Measurements from ENCODE around the gene TMEM178B.
A peak's percentile ranks its signal among the peaks of the same experiment; 100 is the strongest.
"Not testable (repeated sequence)": the region's sequence is repeated elsewhere in the genome, so short reads cannot be mapped to it uniquely, and the experiment has no call there.

The TMEM178B gene

GRCh38 chr7:141320287-141320686 lies 246.4 kb downstream of the TMEM178B start:
- intact Hi-C loops (cut with DNase I), result no loop called here
- DNase-seq, result no peak

GRCh38 chr7:141322383-141322782 lies 248.5 kb downstream of the TMEM178B start:
- intact Hi-C loops (cut with DNase I), result no loop called here
- no peak for DNase-seq

GRCh38 chr7:141323826-141324225 lies 250.0 kb downstream of the TMEM178B start:
- DNase-seq, result no peak
- intact Hi-C loops (cut with DNase I), result no loop called here

- intact Hi-C loops (cut with DNase I), result no loop called here
- DNase-seq, result no peak
These were observed 251.0 kb downstream of the TMEM178B start for GRCh38 chr7:141324870-141325269.

GRCh38 chr7:141325275-141325674 lies 251.4 kb downstream of the TMEM178B start:
- intact Hi-C loops (cut with DNase I), result no loop called here
- DNase-seq, result no peak

GRCh38 chr7:141328290-141328689 lies 254.4 kb downstream of the TMEM178B start:
- no peak for DNase-seq
- intact Hi-C loops (cut with DNase I), result no loop called here

- intact Hi-C loops (cut with DNase I); DNase-seq: not testable (repeated sequence)
These were observed 256.4 kb downstream of the TMEM178B start for GRCh38 chr7:141330285-141330684.

GRCh38 chr7:141333459-141333858 lies 259.6 kb downstream of the TMEM178B start:
- intact Hi-C loops (cut with DNase I), result no loop called here

GRCh38 chr7:141335164-141335563 lies 261.3 kb downstream of the TMEM178B start:
- intact Hi-C loops (cut with DNase I), result no loop called here
- no peak for DNase-seq

More at GRCh38 chr7:141333459-141333858, 259.6 kb downstream of the TMEM178B start:
- DNase-seq, result no peak

- intact Hi-C loops (cut with DNase I), result no loop called here
- no peak for DNase-seq
These were observed 265.7 kb downstream of the TMEM178B start for GRCh38 chr7:141339603-141340002.

- no peak for DNase-seq
- intact Hi-C loops (cut with DNase I), result no loop called here
These were observed 267.1 kb downstream of the TMEM178B start for GRCh38 chr7:141340991-141341390.

- intact Hi-C loops (cut with DNase I), result no loop called here
These were observed 269.0 kb downstream of the TMEM178B start for GRCh38 chr7:141342621-141343408.

GRCh38 chr7:141344153-141344935 lies 270.5 kb downstream of the TMEM178B start:
- no peak for DNase-seq
- intact Hi-C loops (cut with DNase I), result no loop called here

More at GRCh38 chr7:141342621-141343408, 269.0 kb downstream of the TMEM178B start:
- no peak for DNase-seq

GRCh38 chr7:141348728-141349127 lies 274.9 kb downstream of the TMEM178B start:
- intact Hi-C loops (cut with DNase I), result no loop called here
- DNase-seq, result peak in 2 of 42 donors; percentile 21 to 55

GRCh38 chr7:141349338-141349737 lies 275.5 kb downstream of the TMEM178B start:
- intact Hi-C loops (cut with DNase I), result no loop called here

GRCh38 chr7:141349804-141350203 lies 275.9 kb downstream of the TMEM178B start:
- intact Hi-C loops (cut with DNase I), result no loop called here
- no peak for DNase-seq

More at GRCh38 chr7:141349338-141349737, 275.5 kb downstream of the TMEM178B start:
- no peak for DNase-seq

- intact Hi-C loops (cut with DNase I), result no loop called here
- no peak for DNase-seq
These were observed 277.3 kb downstream of the TMEM178B start for GRCh38 chr7:141351175-141351574.

- intact Hi-C loops (cut with DNase I), result no loop called here
- DNase-seq, result peak in 1 of 42 donors; percentile 47
These were observed 279.1 kb downstream of the TMEM178B start for GRCh38 chr7:141352955-141353354.

- no peak for DNase-seq
- intact Hi-C loops (cut with DNase I), result no loop called here
These were observed 280.4 kb downstream of the TMEM178B start for GRCh38 chr7:141354251-141354650.

- intact Hi-C loops (cut with DNase I), result no loop called here
- peak in 7 of 42 donors; percentile 20 to 66 (median 27) for DNase-seq
These were observed 281.2 kb downstream of the TMEM178B start for GRCh38 chr7:141355032-141355431.
